H54 (cell line): ENCODE data around the gene MND1.
A peak's percentile ranks its signal among the peaks of the same experiment; 100 is the strongest.

Experiments
- DNase-seq: peaks from one replicate; pipeline ENCODE4 v3.0.0; 2011; ENCODE audit warnings: low spot score, mixed read lengths; ENCODE audit not compliant: insufficient read length
- FAIRE-seq: peaks from 3 replicates; lab custom pipeline; 2011; peaks lifted over from hg19 to GRCh38; lab: Jason Lieb, UNC
- POLR2A ChIP-seq: IDR thresholded peaks from 2 replicates; pipeline ENCODE4 v1.6.1; 2011; ENCODE audit warnings: low read depth, mild to moderate bottlenecking, low read length

MND1 gene

GRCh38 chr4:153335665-153336064 lies 8.8 kb upstream of the MND1 start:
- FAIRE-seq (no peak), DNase-seq (no peak)
- TF ChIP-seq POLR2A, result no peak

GRCh38 chr4:153337686-153338085 lies 6.8 kb upstream of the MND1 start:
- DNase-seq, result no peak
- FAIRE-seq, result no peak

GRCh38 chr4:153341575-153342090 lies 2.9 kb upstream of the MND1 start:
- FAIRE-seq (peak; percentile 76), DNase-seq (peak; percentile 17)
- TF ChIP-seq POLR2A, result no peak

More at GRCh38 chr4:153337686-153338085, 6.8 kb upstream of the MND1 start:
- no peak for TF ChIP-seq POLR2A

- DNase-seq (no peak), FAIRE-seq (no peak)
- no peak for TF ChIP-seq POLR2A
These were observed 1.5 kb upstream of the MND1 start for GRCh38 chr4:153342751-153343552.

- no peak for TF ChIP-seq POLR2A
- FAIRE-seq, result no peak
- DNase-seq, result peak; percentile 19
These were observed 809 bp downstream of the MND1 start for GRCh38 chr4:153345012-153345981.

- TF ChIP-seq POLR2A, result no peak
- FAIRE-seq (no peak), DNase-seq (no peak)
These were observed 1.5 kb downstream of the MND1 start for GRCh38 chr4:153346031-153346430.

- FAIRE-seq (no peak), DNase-seq (no peak)
- TF ChIP-seq POLR2A, result no peak
These were observed 2.1 kb downstream of the MND1 start for GRCh38 chr4:153346563-153346962.

- DNase-seq (no peak), FAIRE-seq (no peak)
- TF ChIP-seq POLR2A, result no peak
These were observed 2.6 kb downstream of the MND1 start for GRCh38 chr4:153347117-153347516.

- no peak for TF ChIP-seq POLR2A
- no peak for DNase-seq
- no peak for FAIRE-seq
These were observed 3.5 kb downstream of the MND1 start for GRCh38 chr4:153348006-153348405.

- no peak for TF ChIP-seq POLR2A
- FAIRE-seq, result no peak
- no peak for DNase-seq
These were observed 4.8 kb downstream of the MND1 start for GRCh38 chr4:153349206-153349805.

GRCh38 chr4:153362184-153362583 lies 17.7 kb downstream of the MND1 start:
- DNase-seq (no peak), FAIRE-seq (no peak)
- no peak for TF ChIP-seq POLR2A

- FAIRE-seq (no peak), DNase-seq (no peak)
- TF ChIP-seq POLR2A, result no peak
These were observed 19.6 kb downstream of the MND1 start for GRCh38 chr4:153364061-153364460.

- TF ChIP-seq POLR2A, result no peak
- no peak for DNase-seq
- FAIRE-seq, result no peak
These were observed 20.5 kb downstream of the MND1 start for GRCh38 chr4:153365003-153365402.
